ENCODE data around the gene ZBTB24.
"Not testable (repeated sequence)": the region's sequence is repeated elsewhere in the genome, so short reads cannot be mapped to it uniquely, and the experiment has no call there.

Gene ZBTB24

GRCh38 chr6:109482905-109483734 lies at the start of gene ZBTB24:
Gene ZBTB24, minus strand, starts transcription at chr6:109483219. Its CDS starts 1,193 bp downstream, at chr6:109482026.
- TF ChIP-seq CTCF (IDR thresholded peaks at IDR 0.05; ENCODE audit: low read depth, low read length): no peak
- peak within 1 kb of the TSS; percentile 86 for H3K4me3 ChIP-seq (ENCODE audit: low read depth, low read length)

GRCh38 chr6:109531446-109531845 lies 48.4 kb upstream of the ZBTB24 start:
- no peak overlapping the region for H3K4me3 ChIP-seq (ENCODE audit: low read depth, low read length)
- TF ChIP-seq CTCF (IDR thresholded peaks at IDR 0.05; ENCODE audit: low read depth, low read length): no peak

GRCh38 chr6:109527989-109528388 lies 45.0 kb upstream of the ZBTB24 start:
- H3K4me3 ChIP-seq (ENCODE audit: low read depth, low read length): no peak overlapping the region
- peak; percentile 16; the same call in 1 of the 2 replicates for TF ChIP-seq CTCF (IDR thresholded peaks at IDR 0.05; ENCODE audit: low read depth, low read length)

- peak; percentile 34; the same call in 1 of the 2 replicates for TF ChIP-seq CTCF (IDR thresholded peaks at IDR 0.05; ENCODE audit: low read depth, low read length)
- no peak overlapping the region for H3K4me3 ChIP-seq (ENCODE audit: low read depth, low read length)
These were observed 44.0 kb upstream of the ZBTB24 start for GRCh38 chr6:109526905-109527628.

- no peak overlapping the region for H3K4me3 ChIP-seq (ENCODE audit: low read depth, low read length)
- TF ChIP-seq CTCF (IDR thresholded peaks at IDR 0.05; ENCODE audit: low read depth, low read length): no peak
These were observed 41.1 kb upstream of the ZBTB24 start for GRCh38 chr6:109524129-109524528.

GRCh38 chr6:109523478-109523877 lies 40.5 kb upstream of the ZBTB24 start:
- TF ChIP-seq CTCF (IDR thresholded peaks at IDR 0.05; ENCODE audit: low read depth, low read length): no peak
- H3K4me3 ChIP-seq (ENCODE audit: low read depth, low read length): no peak overlapping the region

GRCh38 chr6:109521080-109521479 lies 38.1 kb upstream of the ZBTB24 start:
- no peak overlapping the region for H3K4me3 ChIP-seq (ENCODE audit: low read depth, low read length)

GRCh38 chr6:109519647-109520046 lies 36.6 kb upstream of the ZBTB24 start:
- not testable (repeated sequence) for H3K4me3 ChIP-seq (ENCODE audit: low read depth, low read length)

More at GRCh38 chr6:109521080-109521479, 38.1 kb upstream of the ZBTB24 start:
- TF ChIP-seq CTCF (IDR thresholded peaks at IDR 0.05; ENCODE audit: low read depth, low read length): no peak

Data from WI38 (cell line).